A549 (cell line): ENCODE data around the gene GRIA3.

ENCODE experiments used
- BHLHE40 ChIP-seq: IDR thresholded peaks from 2 replicates; pipeline ENCODE4 v1.6.1; 2012; ENCODE audit warnings: low read depth, low read length, inconsistent platforms
- MYC ChIP-seq: IDR thresholded peaks from 2 replicates; pipeline ENCODE4 v1.6.1; 2012; ENCODE audit warnings: mild to moderate bottlenecking, inconsistent platforms, low read length, improper control_type of control experiment, borderline replicate concordance
- POLR2A ChIP-seq: IDR thresholded peaks from 2 replicates; pipeline ENCODE4 v1.6.1; 2012; ENCODE audit warnings: mild to moderate bottlenecking, low read length
- TFCP2L1 ChIP-seq: fragments of 250-450 bp; sonication (Bioruptor Pico); IDR thresholded peaks from 2 replicates; pipeline ENCODE4 v1.5.0; 2021; ENCODE audit warnings: mild to moderate bottlenecking

DNA sequence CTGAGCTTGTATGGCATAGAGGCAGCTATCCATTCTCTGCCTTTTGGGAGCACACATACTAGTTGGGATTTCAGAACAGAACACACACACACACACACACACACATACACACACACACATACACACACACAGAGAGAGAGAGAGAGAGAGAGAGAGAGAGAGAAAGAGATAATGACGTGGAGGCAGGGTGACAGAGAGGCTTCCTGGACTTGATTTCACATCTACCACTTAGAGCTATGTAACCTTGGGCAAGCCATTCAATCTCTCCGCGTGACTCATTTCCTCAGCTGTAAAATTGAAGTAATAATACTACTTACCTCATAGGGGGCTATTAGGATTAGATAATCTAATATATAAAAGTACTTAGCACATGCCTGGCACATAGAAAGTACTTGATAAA is 12.3 kb upstream of the GRIA3 start:
- TF ChIP-seq TFCP2L1 (CRISPR knock-in tag) (no peak), BHLHE40 (no peak), POLR2A (no peak), MYC (no peak)
